GM23338 (cell line): Measurements from ENCODE around the gene PCSK4. TPM values are rescaled to one million over a fixed set of nuclear protein-coding genes. Genes with fewer than 3 reads are reported as not detected.

Experiments used
- ATAC-seq: fragments of 200-7000 bp; cut with Tn5 transposase; 3 replicates; pipeline ENCODE4 v1.9.1; 2020
- DNase-seq: peaks from one replicate; pipeline ENCODE4 v3.0.0-alpha.2; 2015; ENCODE audit warnings: low spot score
- H2AFZ ChIP-seq: fragments of 200-600 bp; sonication (generic); 2 replicates; pipeline ENCODE4 v1.8.0; 2016; ENCODE audit warnings: antibody characterized with exemption, mild to moderate bottlenecking, moderate library complexity
- H3F3A ChIP-seq: fragments of 200-600 bp; sonication (generic); replicated peaks from 2 replicates; pipeline ENCODE4 v1.8.0; 2017; ENCODE audit warnings: antibody characterized with exemption, mixed run types, low read depth
- H3K27ac ChIP-seq: fragments of 200-600 bp; sonication (generic); 2 replicates; pipeline ENCODE4 v1.6.1; 2016; ENCODE audit warnings: low read depth
- H3K27me3 ChIP-seq: fragments of 200-600 bp; sonication (generic); 2 replicates; pipeline ENCODE4 v1.8.0; 2016; ENCODE audit warnings: mild to moderate bottlenecking, mixed run types, moderate library complexity; ENCODE audit not compliant: insufficient read depth
- H3K36me3 ChIP-seq: fragments of 200-600 bp; sonication (generic); 2 replicates; pipeline ENCODE4 v1.8.0; 2016; ENCODE audit warnings: mild to moderate bottlenecking; ENCODE audit not compliant: insufficient read depth
- H3K4me1 ChIP-seq: fragments of 200-600 bp; sonication (generic); 2 replicates; pipeline ENCODE4 v1.8.0; 2016; ENCODE audit warnings: mild to moderate bottlenecking, moderate library complexity; ENCODE audit not compliant: insufficient read depth
- H3K4me2 ChIP-seq: fragments of 200-600 bp; sonication (generic); 2 replicates; pipeline ENCODE4 v1.7.1; 2017; ENCODE audit warnings: mixed run types
- H3K4me3 ChIP-seq: fragments of 200-600 bp; sonication (generic); 2 replicates; pipeline ENCODE4 v1.6.1; 2016; ENCODE audit warnings: mixed run types
- H3K79me2 ChIP-seq: fragments of 200-600 bp; sonication (generic); replicated peaks from 2 replicates; pipeline ENCODE4 v1.8.0; 2017; ENCODE audit warnings: mild to moderate bottlenecking; ENCODE audit not compliant: insufficient read depth
- H3K9me2 ChIP-seq: fragments of 200-600 bp; sonication (generic); 2 replicates; pipeline ENCODE4 v1.8.0; 2017; ENCODE audit not compliant: insufficient read depth
- H4K20me1 ChIP-seq: fragments of 200-600 bp; sonication (generic); replicated peaks from 2 replicates; pipeline ENCODE4 v1.8.0; 2017; ENCODE audit warnings: mild to moderate bottlenecking; ENCODE audit not compliant: insufficient read depth
- H3K27ac Mint-ChIP-seq: 2 replicates; pipeline ENCODE4 v1.8.0; 2020; ENCODE audit warnings: inconsistent platforms, mild to moderate bottlenecking, moderate library complexity, mixed read lengths
- H3K27me3 Mint-ChIP-seq: 3 replicates; pipeline ENCODE4 v1.8.0; 2022; ENCODE audit warnings: low read depth, mild to moderate bottlenecking, moderate library complexity, mixed read lengths, inconsistent platforms; ENCODE audit not compliant: insufficient read depth, poor library complexity
- H3K36me3 Mint-ChIP-seq: 3 replicates; pipeline ENCODE4 v1.8.0; 2021; ENCODE audit warnings: low read depth, mild to moderate bottlenecking, inconsistent platforms, moderate library complexity, mixed read lengths
- H3K4me1 Mint-ChIP-seq: 3 replicates; pipeline ENCODE4 v1.8.0; 2020; ENCODE audit warnings: mild to moderate bottlenecking, inconsistent platforms, mixed read lengths
- H3K4me3 Mint-ChIP-seq: 3 replicates; pipeline ENCODE4 v1.8.0; 2021; ENCODE audit warnings: moderate library complexity, mild to moderate bottlenecking, inconsistent platforms, mixed read lengths
- H3K9me3 Mint-ChIP-seq: 3 replicates; pipeline ENCODE4 v1.8.0; 2020; ENCODE audit warnings: moderate library complexity, mild to moderate bottlenecking, inconsistent platforms, mixed read lengths
- CREB1 ChIP-seq: fragments of 250-450 bp; sonication (Bioruptor Pico); IDR thresholded peaks from 2 replicates; pipeline ENCODE4 v1.5.0; 2020; ENCODE audit warnings: low read depth, mild to moderate bottlenecking, moderate library complexity
- ETS1 ChIP-seq: IDR thresholded peaks from 2 replicates; pipeline ENCODE4 v1.6.1; 2016; ENCODE audit warnings: antibody characterized with exemption
- EZH2 ChIP-seq: fragments of 200-600 bp; sonication (generic); IDR thresholded peaks from one replicate; pipeline ENCODE4 v1.8.0; 2017; ENCODE audit warnings: antibody characterized with exemption, mild to moderate bottlenecking, low read depth; ENCODE audit not compliant: unreplicated experiment
- EZH2phosphoT487 ChIP-seq: fragments of 200-600 bp; sonication (generic); IDR thresholded peaks from one replicate; pipeline ENCODE4 v1.8.1; 2018; ENCODE audit warnings: antibody characterized with exemption; ENCODE audit not compliant: unreplicated experiment
- JUNB ChIP-seq: IDR thresholded peaks from one replicate; pipeline ENCODE4 v1.6.1; 2016; ENCODE audit warnings: antibody characterized with exemption; ENCODE audit not compliant: unreplicated experiment
- NANOG ChIP-seq: IDR thresholded peaks from 2 replicates; pipeline ENCODE4 v1.6.1; 2016; ENCODE audit warnings: antibody characterized with exemption, borderline replicate concordance
- POLR2AphosphoS5 ChIP-seq: IDR thresholded peaks from 2 replicates; pipeline ENCODE4 v1.6.1; 2016; ENCODE audit warnings: antibody characterized with exemption, low read depth
- STAT1 ChIP-seq: IDR thresholded peaks from one replicate; pipeline ENCODE4 v1.6.1; 2016; ENCODE audit warnings: antibody characterized with exemption; ENCODE audit not compliant: unreplicated experiment
- ZNF114 ChIP-seq: fragments of 250-450 bp; sonication (Bioruptor Pico); IDR thresholded peaks from 2 replicates; pipeline ENCODE4 v1.5.0; 2020; ENCODE audit warnings: mild to moderate bottlenecking, moderate library complexity
- ZNF331 ChIP-seq: fragments of 250-450 bp; sonication (Bioruptor Pico); IDR thresholded peaks from 2 replicates; pipeline ENCODE4 v1.5.0; 2020; ENCODE audit warnings: low read depth, mild to moderate bottlenecking, moderate library complexity
- ZNF462 ChIP-seq: fragments of 250-450 bp; sonication (Bioruptor Pico); IDR thresholded peaks from 2 replicates; pipeline ENCODE4 v1.5.0; 2020; ENCODE audit warnings: mild to moderate bottlenecking, moderate library complexity
- polyA plus RNA-seq: library from polyadenylated mRNA; unstranded; fragments of >200 nt; fragmentation: Nextera tagmentation; extraction: Ambion mirVana; gene quantifications from 2 replicates; pipeline ENCODE4 v1.2.1, GENCODE V29; 2016
- total RNA-seq: library from RNA; depleted of rRNA; stranded (reverse); fragments of >200 nt; shearing (Covaris generic); gene quantifications from 2 replicates; pipeline ENCODE4 v1.2.3, GENCODE V29; 2014
- TF ChIP-seq, protein P1 (sequence below): IDR thresholded peaks from one replicate; pipeline ENCODE4 v1.6.1; 2018; ENCODE audit warnings: antibody characterized with exemption; ENCODE audit not compliant: unreplicated experiment
- TF ChIP-seq, protein P2 (sequence below), 2 experiments: fragments of 200-600 bp in 1 of 2; sonication (generic) in 1 of 2; conservative IDR thresholded peaks; 2 replicates each; pipeline versions ENCODE4 v1.5.1 to v1.6.1; 2016 to 2017; ENCODE audit warnings: antibody characterized with exemption in 2 of 2, low read depth in 2 of 2, mild to moderate bottlenecking in 2 of 2, moderate library complexity in 1 of 2

Gene PCSK4
- total and polyA plus RNA-seq, 2 experiments from 2014 or later, result 3.8 to 15.1 TPM

DNA sequence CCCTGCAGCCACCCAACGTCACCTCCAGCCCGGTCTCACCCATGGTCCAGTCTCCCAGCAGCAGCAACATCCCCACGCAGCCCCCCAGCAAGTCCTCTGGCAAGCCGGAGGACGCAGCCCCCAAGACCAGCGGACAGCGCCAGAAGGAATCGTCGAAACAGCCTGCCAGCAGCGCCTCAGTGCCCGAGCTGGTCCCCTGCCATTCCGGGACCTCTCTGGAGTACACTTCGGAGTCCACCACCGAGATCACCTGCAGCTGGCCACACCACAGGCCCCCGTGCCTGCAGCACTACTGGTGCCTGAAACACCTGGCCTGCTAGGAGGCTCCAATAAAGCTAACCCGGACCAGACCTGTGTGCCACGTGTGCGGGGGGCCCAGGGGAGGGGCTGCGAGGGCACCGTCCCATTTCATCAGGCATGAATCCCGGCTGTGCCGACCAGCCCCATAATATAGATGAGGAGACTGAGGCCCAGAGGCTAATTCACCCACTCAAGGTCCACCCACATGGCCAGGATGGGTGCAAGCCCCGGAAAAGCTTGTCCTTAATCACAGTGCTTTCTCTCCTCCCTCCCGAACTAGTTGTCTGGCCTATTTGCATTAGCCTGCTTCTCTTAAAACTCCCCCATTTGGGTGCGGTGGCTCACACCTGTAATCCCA is 7.6 kb upstream of the PCSK4 start:
- DNase-seq (no peak), ATAC-seq (no peak)
- Mint-ChIP-seq H3K4me1 (no peaks in the 10 kb centered on the region), H3K4me3 (no peak overlapping the region), H3K27me3 (peaks cover 19% of the 10 kb centered on the region), H3K9me3 (peaks cover 15% of the 10 kb centered on the region; the same call in 2 of the 3 replicates), H3K36me3 (no peaks in the 10 kb centered on the region; the same call in 2 of the 3 replicates), H3K27ac (no peak overlapping the region)
- Histone ChIP-seq H2AFZ (no peak overlapping the region), H3K36me3 (no peaks in the 10 kb centered on the region), H3K27me3 (peaks cover 4% of the 10 kb centered on the region), H3K27ac (no peak overlapping the region), H3K4me1 (0 out of 2 replicates have a peak, but pooled peaks cover under 1% of the 10 kb centered on the region), H3K9me2 (no peaks in the 10 kb centered on the region), H4K20me1 (no peaks in the 10 kb centered on the region), H3K4me3 (no peak overlapping the region), H3K79me2 (no peaks in the 10 kb centered on the region), H3F3A (0 out of 2 replicates have a peak, but pooled peaks cover 4% of the 10 kb centered on the region), H3K4me2 (no peak overlapping the region)
- TF ChIP-seq EZH2phosphoT487 (no peak), ETS1 (no peak), ZNF331 (no peak), ZNF462 (no peak), CREB1 (CRISPR knock-in tag) (no peak), JUNB (no peak), EZH2 (no peak), POLR2AphosphoS5 (no peak), ZNF114 (CRISPR knock-in tag) (no peak), STAT1 (no peak), NANOG (no peak)
- TF ChIP-seq, protein P1, sequence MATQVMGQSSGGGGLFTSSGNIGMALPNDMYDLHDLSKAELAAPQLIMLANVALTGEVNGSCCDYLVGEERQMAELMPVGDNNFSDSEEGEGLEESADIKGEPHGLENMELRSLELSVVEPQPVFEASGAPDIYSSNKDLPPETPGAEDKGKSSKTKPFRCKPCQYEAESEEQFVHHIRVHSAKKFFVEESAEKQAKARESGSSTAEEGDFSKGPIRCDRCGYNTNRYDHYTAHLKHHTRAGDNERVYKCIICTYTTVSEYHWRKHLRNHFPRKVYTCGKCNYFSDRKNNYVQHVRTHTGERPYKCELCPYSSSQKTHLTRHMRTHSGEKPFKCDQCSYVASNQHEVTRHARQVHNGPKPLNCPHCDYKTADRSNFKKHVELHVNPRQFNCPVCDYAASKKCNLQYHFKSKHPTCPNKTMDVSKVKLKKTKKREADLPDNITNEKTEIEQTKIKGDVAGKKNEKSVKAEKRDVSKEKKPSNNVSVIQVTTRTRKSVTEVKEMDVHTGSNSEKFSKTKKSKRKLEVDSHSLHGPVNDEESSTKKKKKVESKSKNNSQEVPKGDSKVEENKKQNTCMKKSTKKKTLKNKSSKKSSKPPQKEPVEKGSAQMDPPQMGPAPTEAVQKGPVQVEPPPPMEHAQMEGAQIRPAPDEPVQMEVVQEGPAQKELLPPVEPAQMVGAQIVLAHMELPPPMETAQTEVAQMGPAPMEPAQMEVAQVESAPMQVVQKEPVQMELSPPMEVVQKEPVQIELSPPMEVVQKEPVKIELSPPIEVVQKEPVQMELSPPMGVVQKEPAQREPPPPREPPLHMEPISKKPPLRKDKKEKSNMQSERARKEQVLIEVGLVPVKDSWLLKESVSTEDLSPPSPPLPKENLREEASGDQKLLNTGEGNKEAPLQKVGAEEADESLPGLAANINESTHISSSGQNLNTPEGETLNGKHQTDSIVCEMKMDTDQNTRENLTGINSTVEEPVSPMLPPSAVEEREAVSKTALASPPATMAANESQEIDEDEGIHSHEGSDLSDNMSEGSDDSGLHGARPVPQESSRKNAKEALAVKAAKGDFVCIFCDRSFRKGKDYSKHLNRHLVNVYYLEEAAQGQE, result no peak
- TF ChIP-seq, protein P2, sequence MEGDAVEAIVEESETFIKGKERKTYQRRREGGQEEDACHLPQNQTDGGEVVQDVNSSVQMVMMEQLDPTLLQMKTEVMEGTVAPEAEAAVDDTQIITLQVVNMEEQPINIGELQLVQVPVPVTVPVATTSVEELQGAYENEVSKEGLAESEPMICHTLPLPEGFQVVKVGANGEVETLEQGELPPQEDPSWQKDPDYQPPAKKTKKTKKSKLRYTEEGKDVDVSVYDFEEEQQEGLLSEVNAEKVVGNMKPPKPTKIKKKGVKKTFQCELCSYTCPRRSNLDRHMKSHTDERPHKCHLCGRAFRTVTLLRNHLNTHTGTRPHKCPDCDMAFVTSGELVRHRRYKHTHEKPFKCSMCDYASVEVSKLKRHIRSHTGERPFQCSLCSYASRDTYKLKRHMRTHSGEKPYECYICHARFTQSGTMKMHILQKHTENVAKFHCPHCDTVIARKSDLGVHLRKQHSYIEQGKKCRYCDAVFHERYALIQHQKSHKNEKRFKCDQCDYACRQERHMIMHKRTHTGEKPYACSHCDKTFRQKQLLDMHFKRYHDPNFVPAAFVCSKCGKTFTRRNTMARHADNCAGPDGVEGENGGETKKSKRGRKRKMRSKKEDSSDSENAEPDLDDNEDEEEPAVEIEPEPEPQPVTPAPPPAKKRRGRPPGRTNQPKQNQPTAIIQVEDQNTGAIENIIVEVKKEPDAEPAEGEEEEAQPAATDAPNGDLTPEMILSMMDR (conservative IDR thresholded peaks at IDR 0.05; ENCODE audit: low read depth in 2 of 2), result no peak
